ENCODE measurements around the gene MOCS2. TPM values are rescaled to one million over a fixed set of nuclear protein-coding genes. Genes with fewer than 3 reads are reported as not detected.
A peak's percentile ranks its signal among the peaks of the same experiment; 100 is the strongest.

The MOCS2 gene
- total RNA-seq, 2 experiments from 2014 or later = 12.1 to 23.2 TPM

DNA sequence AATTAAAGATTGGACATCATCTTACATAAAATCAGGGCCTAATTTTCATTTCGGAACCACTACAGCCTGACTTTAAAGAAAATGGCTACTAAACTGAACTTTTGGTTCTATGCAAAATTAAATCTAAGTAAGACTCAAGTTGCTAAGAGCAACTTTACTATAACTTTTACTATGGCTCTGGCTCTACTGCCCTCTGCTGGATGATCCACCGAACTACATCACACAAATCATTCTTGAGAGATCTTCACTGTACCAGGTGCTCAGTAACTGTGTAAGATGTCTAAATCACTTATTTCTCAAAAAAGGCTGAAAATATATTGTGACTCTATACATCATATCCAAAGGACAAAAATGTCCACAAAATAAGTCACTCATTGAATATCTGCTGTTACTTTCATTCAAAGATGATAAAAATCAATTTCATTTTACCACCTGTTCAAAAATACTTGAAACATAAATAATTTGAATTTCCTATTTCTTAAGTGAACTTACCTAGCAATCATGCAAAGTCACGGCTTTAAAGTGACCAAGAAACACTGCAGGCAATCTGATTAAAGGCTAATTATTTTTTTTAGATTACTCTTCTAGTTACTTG is 13.5 kb downstream of the MOCS2 start:
- H2AFZ ChIP-seq (ENCODE audit: low read length) = no peak overlapping the region
- DNase-seq (ENCODE audit: low spot score) = peak; percentile 51
- intact Hi-C loops (cut with micrococcal nuclease; ENCODE audit: unreplicated experiment) = loop anchor here (1.0 kb wide), 1 partner anchor 148 kb away; no protein-coding TSS in a partner anchor

DNA sequence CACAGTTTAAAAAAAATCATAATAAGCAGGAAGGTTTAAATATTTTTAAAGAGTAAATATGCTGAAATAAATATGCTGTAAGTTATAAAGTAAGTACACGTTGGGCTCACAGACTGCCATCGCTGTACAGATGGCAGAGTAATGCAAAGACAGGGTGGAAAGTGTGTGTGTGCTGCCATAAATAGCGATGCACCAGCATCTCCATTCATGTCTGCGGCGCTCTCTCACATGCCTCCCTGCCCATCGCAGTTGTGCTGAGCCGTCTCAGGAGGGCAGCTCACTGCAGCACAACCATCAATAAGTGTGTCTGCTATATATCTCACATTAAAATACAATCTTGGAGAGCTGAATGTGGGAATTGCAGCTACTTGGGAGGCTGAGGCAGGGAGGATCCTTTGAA is 14.3 kb downstream of the MOCS2 start:
- Histone ChIP-seq H3K4me1 (ENCODE audit: insufficient read depth, low read length, poor library complexity, severe bottlenecking) (no peaks in the 10 kb centered on the region), H3K36me3 (ENCODE audit: insufficient read depth, low read length) (peaks cover 25% of the 10 kb centered on the region), H3K79me2 (ENCODE audit: insufficient read depth, low read depth, low read length) (no peaks in the 10 kb centered on the region), H2AFZ (ENCODE audit: low read length) (no peak overlapping the region), H3K4me2 (ENCODE audit: low read length) (no peak overlapping the region), H3K9me2 (ENCODE audit: insufficient read depth, low read length) (no peaks in the 10 kb centered on the region), H3K27ac (ENCODE audit: low read depth, low read length, poor library complexity, severe bottlenecking) (no peak overlapping the region), H3K9me3 (ENCODE audit: low read length) (no peaks in the 10 kb centered on the region), H4K20me1 (ENCODE audit: insufficient read depth, low read length) (no peaks in the 10 kb centered on the region), H3K4me3 (ENCODE audit: low read depth, low read length, poor library complexity, severe bottlenecking) (no peak overlapping the region)
- TF ChIP-seq, protein P1, sequence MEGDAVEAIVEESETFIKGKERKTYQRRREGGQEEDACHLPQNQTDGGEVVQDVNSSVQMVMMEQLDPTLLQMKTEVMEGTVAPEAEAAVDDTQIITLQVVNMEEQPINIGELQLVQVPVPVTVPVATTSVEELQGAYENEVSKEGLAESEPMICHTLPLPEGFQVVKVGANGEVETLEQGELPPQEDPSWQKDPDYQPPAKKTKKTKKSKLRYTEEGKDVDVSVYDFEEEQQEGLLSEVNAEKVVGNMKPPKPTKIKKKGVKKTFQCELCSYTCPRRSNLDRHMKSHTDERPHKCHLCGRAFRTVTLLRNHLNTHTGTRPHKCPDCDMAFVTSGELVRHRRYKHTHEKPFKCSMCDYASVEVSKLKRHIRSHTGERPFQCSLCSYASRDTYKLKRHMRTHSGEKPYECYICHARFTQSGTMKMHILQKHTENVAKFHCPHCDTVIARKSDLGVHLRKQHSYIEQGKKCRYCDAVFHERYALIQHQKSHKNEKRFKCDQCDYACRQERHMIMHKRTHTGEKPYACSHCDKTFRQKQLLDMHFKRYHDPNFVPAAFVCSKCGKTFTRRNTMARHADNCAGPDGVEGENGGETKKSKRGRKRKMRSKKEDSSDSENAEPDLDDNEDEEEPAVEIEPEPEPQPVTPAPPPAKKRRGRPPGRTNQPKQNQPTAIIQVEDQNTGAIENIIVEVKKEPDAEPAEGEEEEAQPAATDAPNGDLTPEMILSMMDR (conservative IDR thresholded peaks at IDR 0.05; ENCODE audit: low read length) = no peak
- no peak for TF ChIP-seq EZH2phosphoT487 (IDR thresholded peaks at IDR 0.05; ENCODE audit: borderline replicate concordance, low read depth, low read length)
- intact Hi-C loops (cut with micrococcal nuclease; ENCODE audit: unreplicated experiment) = no loop called here
- no peak for DNase-seq (ENCODE audit: low spot score)
- CTCF ChIA-PET (ENCODE audit: unreplicated experiment) = no interaction called here
- POLR2A ChIA-PET = interaction anchor here (0.6 to 0.7 kb wide), 2 partner anchors 344 to 1392 kb away, joined by 3 read pairs; no protein-coding TSS in a partner anchor
- no TSS peak for BruUV-seq (replicated peaks)

More for the DNA sequence above, 13.5 kb downstream of the MOCS2 start:
- H3K36me3 ChIP-seq (ENCODE audit: insufficient read depth, low read length) = peaks cover 33% of the 10 kb centered on the region
- no peak overlapping the region for H3K4me3 ChIP-seq (ENCODE audit: low read depth, low read length, poor library complexity, severe bottlenecking)
- TF ChIP-seq, protein P1 (conservative IDR thresholded peaks at IDR 0.05; ENCODE audit: low read length) = peak; percentile 97
- no peak for TF ChIP-seq EZH2phosphoT487 (IDR thresholded peaks at IDR 0.05; ENCODE audit: borderline replicate concordance, low read depth, low read length)
- H3K4me1 ChIP-seq (ENCODE audit: insufficient read depth, low read length, poor library complexity, severe bottlenecking) = no peaks in the 10 kb centered on the region
- H3K9me2 ChIP-seq (ENCODE audit: insufficient read depth, low read length) = no peaks in the 10 kb centered on the region
- POLR2A ChIA-PET = interaction anchor here (1.0 kb wide), 1 partner anchor 14 kb away, joined by 4 read pairs; the partner anchor contains the start of gene MOCS2
- H3K9me3 ChIP-seq (ENCODE audit: low read length) = no peaks in the 10 kb centered on the region
- no peak overlapping the region for H3K27ac ChIP-seq (ENCODE audit: low read depth, low read length, poor library complexity, severe bottlenecking)
- no TSS peak for BruUV-seq (replicated peaks)
- H4K20me1 ChIP-seq (ENCODE audit: insufficient read depth, low read length) = no peaks in the 10 kb centered on the region
- H3K79me2 ChIP-seq (ENCODE audit: insufficient read depth, low read depth, low read length) = no peaks in the 10 kb centered on the region
- CTCF ChIA-PET (ENCODE audit: unreplicated experiment) = interaction anchor here (0.7 kb wide), 1 partner anchor 13 kb away, joined by 3 read pairs; no protein-coding TSS in a partner anchor
- no peak overlapping the region for H3K4me2 ChIP-seq (ENCODE audit: low read length)

DNA sequence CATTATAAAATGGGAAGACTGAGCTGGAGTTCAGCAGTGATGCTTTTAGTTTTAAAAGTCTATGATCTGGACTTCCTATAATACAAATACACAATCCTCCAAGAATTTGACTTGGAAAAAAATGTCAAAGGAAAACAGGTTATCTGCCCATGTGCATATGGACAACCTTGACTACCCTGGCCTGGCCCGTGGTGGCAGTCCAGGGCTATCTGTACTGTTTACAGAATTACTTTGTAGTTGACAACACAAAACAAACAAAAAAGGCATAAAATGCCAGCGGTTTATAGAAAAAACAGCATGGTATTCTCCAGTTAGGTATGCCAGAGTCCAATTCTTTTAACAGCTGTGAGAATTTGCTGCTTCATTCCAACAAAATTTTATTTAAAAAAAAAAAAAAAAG is 17.3 kb downstream of the MOCS2 start:
- Histone ChIP-seq H3K36me3 (ENCODE audit: insufficient read depth, low read length) (peaks cover 1% of the 10 kb centered on the region; the same call in 1 of the 2 replicates), H4K20me1 (ENCODE audit: insufficient read depth, low read length) (no peaks in the 10 kb centered on the region), H3K4me2 (ENCODE audit: low read length) (no peak overlapping the region), H2AFZ (ENCODE audit: low read length) (no peak overlapping the region), H3K9me2 (ENCODE audit: insufficient read depth, low read length) (no peaks in the 10 kb centered on the region), H3K9me3 (ENCODE audit: low read length) (no peaks in the 10 kb centered on the region), H3K4me3 (ENCODE audit: low read depth, low read length, poor library complexity, severe bottlenecking) (no peak overlapping the region), H3K79me2 (ENCODE audit: insufficient read depth, low read depth, low read length) (no peaks in the 10 kb centered on the region), H3K4me1 (ENCODE audit: insufficient read depth, low read length, poor library complexity, severe bottlenecking) (no peaks in the 10 kb centered on the region), H3K27ac (ENCODE audit: low read depth, low read length, poor library complexity, severe bottlenecking) (no peak overlapping the region)
- no TSS peak for BruUV-seq (replicated peaks)
- ChIA-PET POLR2A (interaction anchor here (1.5 kb wide), 1 partner anchor 17 kb away, joined by 6 read pairs; the partner anchor contains the start of gene MOCS2), CTCF (ENCODE audit: unreplicated experiment) (no interaction called here)
- TF ChIP-seq EZH2phosphoT487 (IDR thresholded peaks at IDR 0.05; ENCODE audit: borderline replicate concordance, low read depth, low read length) = no peak
- TF ChIP-seq, protein P1 (conservative IDR thresholded peaks at IDR 0.05; ENCODE audit: low read length) = no peak
- DNase-seq (ENCODE audit: low spot score) = no peak
- intact Hi-C loops (cut with micrococcal nuclease; ENCODE audit: unreplicated experiment) = no loop called here
